ENCODE results near the gene PDCD1. TPM values are rescaled to one million over a fixed set of nuclear protein-coding genes. Genes with fewer than 3 reads are reported as not detected.
"Not testable (repeated sequence)": the region's sequence is repeated elsewhere in the genome, so short reads cannot be mapped to it uniquely, and the experiment has no call there.

PDCD1 gene
- total RNA-seq = 10 to 100 TPM; 19.4 to 20.3 TPM

DNA sequence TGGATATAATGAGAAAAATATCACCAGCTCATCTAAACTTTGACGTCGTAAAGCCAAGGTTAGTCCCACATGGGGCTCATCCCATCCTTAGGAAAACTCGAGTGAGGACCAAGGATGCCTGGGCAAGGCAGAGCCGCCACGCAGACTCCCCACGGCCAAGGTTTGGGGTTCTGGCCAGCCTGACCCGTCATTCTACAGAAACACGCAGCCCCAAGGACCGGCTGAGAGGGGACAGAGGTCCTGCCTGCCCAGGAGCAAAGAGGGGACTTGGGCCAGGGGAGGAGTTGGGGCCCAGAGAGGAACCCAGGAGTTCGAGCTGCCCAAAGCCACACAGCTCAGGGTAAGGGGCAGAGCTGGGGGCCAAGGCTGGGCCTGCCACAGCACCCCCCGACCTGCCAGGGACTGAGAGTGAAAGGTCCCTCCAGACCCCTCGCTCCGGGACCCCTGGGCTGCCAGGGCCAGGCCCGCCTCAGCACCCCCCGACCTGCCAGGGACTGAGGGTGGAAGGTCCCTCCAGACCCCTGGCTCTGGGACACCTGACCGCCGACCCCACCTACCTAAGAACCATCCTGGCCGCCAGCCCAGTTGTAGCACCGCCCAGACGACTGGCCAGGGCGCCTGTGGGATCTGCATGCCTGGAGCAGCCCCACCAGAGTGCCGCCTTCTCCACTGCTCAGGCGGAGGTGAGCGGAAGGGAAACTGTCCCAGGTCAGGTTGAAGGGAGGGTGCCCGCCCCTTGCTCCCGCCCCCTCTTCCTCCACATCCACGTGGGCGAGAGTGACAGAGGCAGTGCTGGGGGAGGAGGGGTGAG lies at the start of gene PDCD1:
PDCD1 (minus strand) TSS at position 689 of the 811 bp plus-strand sequence; CDS start at position 633, 56 bp downstream.
- ATAC-seq = peak; percentile 59
- Mint-ChIP-seq H3K36me3 (ENCODE audit: low read depth) (peaks cover 3% of the 10 kb centered on the region), H3K27me3 (peaks cover 5% of the 10 kb centered on the region), H3K4me1 (ENCODE audit: low read depth) (peaks cover 52% of the 10 kb centered on the region), H3K9me3 (no peaks in the 10 kb centered on the region), H3K27ac (peak within 1 kb of the TSS; percentile 92), H3K4me3 (peak within 1 kb of the TSS; percentile 82)
- ChIA-PET POLR2A (interaction anchor here (1.0 to 3.0 kb wide), 4 partner anchors 10 to 133 kb away, joined by 3 to 12 read pairs (median 6); no protein-coding TSS in a partner anchor), CTCF (interaction anchor here (1.2 kb wide), 1 partner anchor 171 kb away, joined by 4 read pairs; the partner anchor contains the start of gene DTYMK)
- peak; percentile 89 for DNase-seq
- no peak for TF ChIP-seq CTCF (IDR thresholded peaks at IDR 0.05)
- intact Hi-C loops (cut with micrococcal nuclease) = no loop called here

- H3K4me1 Mint-ChIP-seq (ENCODE audit: low read depth); H3K9me3 Mint-ChIP-seq; H3K36me3 Mint-ChIP-seq (ENCODE audit: low read depth); H3K27ac Mint-ChIP-seq; H3K27me3 Mint-ChIP-seq; POLR2A ChIA-PET; H3K4me3 Mint-ChIP-seq; DNase-seq; ATAC-seq: not testable (repeated sequence)
- intact Hi-C loops (cut with micrococcal nuclease) = loop anchor here (2.0 kb wide), 1 partner anchor 187 kb away; no protein-coding TSS in a partner anchor
- CTCF ChIA-PET = interaction anchor here (0.6 kb wide), 1 partner anchor 11 kb away, joined by 3 read pairs; no protein-coding TSS in a partner anchor
Observed at GRCh38 chr2:241907831-241908230, 49.1 kb upstream of the PDCD1 start.

- ChIA-PET POLR2A (no interaction called here), CTCF (interaction anchor here (0.6 kb wide), 1 partner anchor 11 kb away, joined by 3 read pairs; no protein-coding TSS in a partner anchor)
- no peaks in the 10 kb centered on the region for H3K9me3 Mint-ChIP-seq
- DNase-seq (no peak), ATAC-seq (no peak)
- no peak overlapping the region for H3K27ac Mint-ChIP-seq
- no peak overlapping the region for H3K4me3 Mint-ChIP-seq
- TF ChIP-seq CTCF (IDR thresholded peaks at IDR 0.05) = no peak
- intact Hi-C loops (cut with micrococcal nuclease) = no loop called here
- H3K4me1 Mint-ChIP-seq (ENCODE audit: low read depth) = no peaks in the 10 kb centered on the region
- H3K36me3 Mint-ChIP-seq (ENCODE audit: low read depth) = peaks cover 6% of the 10 kb centered on the region
- no peaks in the 10 kb centered on the region for H3K27me3 Mint-ChIP-seq
Observed at GRCh38 chr2:241906826-241907570, 48.3 kb upstream of the PDCD1 start.

- CTCF ChIA-PET; intact Hi-C loops (cut with micrococcal nuclease); POLR2A ChIA-PET; H3K36me3 Mint-ChIP-seq (ENCODE audit: low read depth); H3K9me3 Mint-ChIP-seq; H3K27me3 Mint-ChIP-seq; ATAC-seq; H3K4me3 Mint-ChIP-seq; DNase-seq; H3K4me1 Mint-ChIP-seq (ENCODE audit: low read depth); H3K27ac Mint-ChIP-seq: not testable (repeated sequence)
Observed at GRCh38 chr2:241906378-241906770, 47.7 kb upstream of the PDCD1 start.

DNA sequence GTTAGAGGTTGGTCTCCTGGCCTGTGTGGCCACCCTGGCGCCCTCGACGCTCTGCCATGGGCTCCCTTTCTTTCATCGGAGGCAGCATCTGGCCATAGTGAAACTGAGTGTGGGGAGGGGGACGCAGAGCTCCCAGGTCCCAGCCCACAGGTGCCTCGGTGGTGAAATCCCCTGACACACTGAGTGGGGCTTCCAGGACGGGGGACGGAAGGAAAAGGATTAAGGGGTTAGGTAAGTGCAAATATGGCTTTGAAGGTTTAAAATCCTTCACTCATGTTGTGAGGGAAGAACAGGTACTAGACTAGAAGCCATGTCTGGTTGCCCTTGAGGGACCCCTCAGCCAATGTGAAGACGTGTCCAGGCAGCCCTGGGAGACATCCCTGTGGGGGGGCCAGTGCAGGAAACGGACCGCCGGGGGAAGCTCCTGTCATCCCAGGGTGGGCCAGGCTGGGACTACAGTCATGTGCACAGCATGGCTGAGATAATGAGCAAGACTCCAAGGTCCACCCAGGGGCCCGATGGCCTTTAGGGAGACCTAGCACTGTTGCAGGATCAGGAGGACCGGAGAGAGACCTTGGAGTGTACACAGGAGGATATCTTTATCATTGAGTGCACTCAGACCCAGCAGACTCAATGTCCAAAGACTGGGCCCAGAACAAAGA lies 47.2 kb upstream of the PDCD1 start:
- ChIA-PET CTCF (no interaction called here), POLR2A (no interaction called here)
- Mint-ChIP-seq H3K36me3 (ENCODE audit: low read depth) (peaks cover 4% of the 10 kb centered on the region), H3K27ac (no peak overlapping the region), H3K4me1 (ENCODE audit: low read depth) (no peaks in the 10 kb centered on the region), H3K4me3 (no peak overlapping the region), H3K27me3 (no peaks in the 10 kb centered on the region), H3K9me3 (no peaks in the 10 kb centered on the region)
- DNase-seq (no peak), ATAC-seq (no peak)
- intact Hi-C loops (cut with micrococcal nuclease) = no loop called here
- TF ChIP-seq CTCF (IDR thresholded peaks at IDR 0.05) = no peak

Measured in activated CD8-positive, alpha-beta T cell treated with anti-CD3 and anti-CD28 coated beads for 36 hours (primary cell).